PFSK-1 (cell line): ENCODE results near the gene SENP2.

Source experiments
- FOXP2 ChIP-seq: optimal IDR thresholded peaks from 2 replicates; pipeline ENCODE3; 2011; ENCODE audit warnings: borderline replicate concordance, control low read depth, inconsistent platforms; ENCODE audit not compliant: insufficient read depth; ENCODE audit errors: extremely low read length, extremely low read depth
- POLR2AphosphoS5 ChIP-seq: IDR thresholded peaks from 2 replicates; pipeline ENCODE4 v1.6.1; 2012; ENCODE audit warnings: low read depth, mild to moderate bottlenecking, control low read depth, low read length, moderate library complexity
- REST ChIP-seq, 2 experiments: IDR thresholded peaks; 2 replicates each; pipeline versions ENCODE4 v1.6.1 to v1.8.0; 2011 to 2012; ENCODE audit warnings: low read depth in 2 of 2, low read length in 2 of 2, control low read depth in 1 of 2, inconsistent platforms in 1 of 2, mild to moderate bottlenecking in 1 of 2, moderate library complexity in 1 of 2; ENCODE audit not compliant: insufficient read depth in 1 of 2
- SIN3A ChIP-seq: IDR thresholded peaks from 2 replicates; pipeline ENCODE4 v1.6.1; 2012; ENCODE audit warnings: mild to moderate bottlenecking, low read length, moderate library complexity, borderline replicate concordance; ENCODE audit not compliant: insufficient read depth
- TAF1 ChIP-seq: IDR thresholded peaks from 2 replicates; pipeline ENCODE4 v1.6.1; 2012; ENCODE audit warnings: low read length, control low read depth, borderline replicate concordance; ENCODE audit not compliant: insufficient read depth

The SENP2 gene

GRCh38 chr3:185586686-185587039 is 568 bp downstream of the SENP2 start:
- TF ChIP-seq POLR2AphosphoS5 (no peak), SIN3A (no peak), REST (IDR thresholded peaks at IDR 0.05; ENCODE audit: insufficient read depth in 1 of 2, low read depth in 2 of 2, low read length in 2 of 2) (no peak), FOXP2 (no peak), TAF1 (no peak)

DNA sequence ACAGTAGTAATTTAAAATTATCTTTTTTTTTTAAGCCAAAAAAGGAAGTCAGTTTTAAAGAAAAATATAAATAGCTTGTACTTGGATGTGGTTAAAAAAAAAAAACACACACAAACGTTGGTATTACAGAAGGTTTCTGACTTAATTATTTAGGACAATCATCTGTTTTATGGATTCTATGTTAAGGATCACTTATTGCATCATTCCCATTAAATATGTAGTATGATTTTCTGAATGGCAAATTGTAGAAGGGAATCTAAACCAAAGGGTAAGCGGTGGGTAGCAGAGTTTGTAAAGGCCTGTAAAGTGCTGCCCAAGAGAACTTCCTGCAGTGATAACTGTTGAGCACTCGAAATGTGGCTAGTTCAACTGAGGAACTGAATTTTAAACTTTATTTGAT is 8.0 kb downstream of the SENP2 start:
- TF ChIP-seq SIN3A (no peak), TAF1 (no peak), POLR2AphosphoS5 (no peak), REST (IDR thresholded peaks at IDR 0.05; ENCODE audit: insufficient read depth in 1 of 2, low read depth in 2 of 2, low read length in 2 of 2) (no peak), FOXP2 (no peak)

GRCh38 chr3:185595526-185595925 is 9.4 kb downstream of the SENP2 start:
- no peak for TF ChIP-seq TAF1
- no peak for TF ChIP-seq SIN3A
- TF ChIP-seq FOXP2 = no peak
- TF ChIP-seq POLR2AphosphoS5 = no peak
- no peak for TF ChIP-seq REST (IDR thresholded peaks at IDR 0.05; ENCODE audit: insufficient read depth in 1 of 2, low read depth in 2 of 2, low read length in 2 of 2)

- TF ChIP-seq SIN3A (no peak), POLR2AphosphoS5 (no peak), TAF1 (no peak), REST (IDR thresholded peaks at IDR 0.05; ENCODE audit: insufficient read depth in 1 of 2, low read depth in 2 of 2, low read length in 2 of 2) (no peak), FOXP2 (no peak)
Observed at GRCh38 chr3:185605566-185605965, 19.5 kb downstream of the SENP2 start.

- TF ChIP-seq FOXP2 (no peak), SIN3A (no peak), POLR2AphosphoS5 (no peak), TAF1 (no peak), REST (IDR thresholded peaks at IDR 0.05; ENCODE audit: insufficient read depth in 1 of 2, low read depth in 2 of 2, low read length in 2 of 2) (no peak)
Observed at GRCh38 chr3:185606196-185606595, 20.1 kb downstream of the SENP2 start.
